SK-N-MC (cell line): ENCODE measurements around the gene FOXC1.

ENCODE experiments used
- EZH2 ChIP-seq: fragments of 200-600 bp; sonication (generic); IDR thresholded peaks from one replicate; pipeline ENCODE4 v1.6.1; 2017; ENCODE audit warnings: antibody characterized with exemption
- FOXP2 ChIP-seq: optimal IDR thresholded peaks from 2 replicates; pipeline ENCODE3; 2011; ENCODE audit warnings: mild to moderate bottlenecking, moderate library complexity; ENCODE audit not compliant: insufficient read depth; ENCODE audit errors: extremely low read length, control extremely low read depth
- POLR2AphosphoS5 ChIP-seq: IDR thresholded peaks from 2 replicates; pipeline ENCODE4 v1.6.1; 2012; ENCODE audit warnings: mild to moderate bottlenecking, low read depth, low read length, borderline replicate concordance

DNA sequence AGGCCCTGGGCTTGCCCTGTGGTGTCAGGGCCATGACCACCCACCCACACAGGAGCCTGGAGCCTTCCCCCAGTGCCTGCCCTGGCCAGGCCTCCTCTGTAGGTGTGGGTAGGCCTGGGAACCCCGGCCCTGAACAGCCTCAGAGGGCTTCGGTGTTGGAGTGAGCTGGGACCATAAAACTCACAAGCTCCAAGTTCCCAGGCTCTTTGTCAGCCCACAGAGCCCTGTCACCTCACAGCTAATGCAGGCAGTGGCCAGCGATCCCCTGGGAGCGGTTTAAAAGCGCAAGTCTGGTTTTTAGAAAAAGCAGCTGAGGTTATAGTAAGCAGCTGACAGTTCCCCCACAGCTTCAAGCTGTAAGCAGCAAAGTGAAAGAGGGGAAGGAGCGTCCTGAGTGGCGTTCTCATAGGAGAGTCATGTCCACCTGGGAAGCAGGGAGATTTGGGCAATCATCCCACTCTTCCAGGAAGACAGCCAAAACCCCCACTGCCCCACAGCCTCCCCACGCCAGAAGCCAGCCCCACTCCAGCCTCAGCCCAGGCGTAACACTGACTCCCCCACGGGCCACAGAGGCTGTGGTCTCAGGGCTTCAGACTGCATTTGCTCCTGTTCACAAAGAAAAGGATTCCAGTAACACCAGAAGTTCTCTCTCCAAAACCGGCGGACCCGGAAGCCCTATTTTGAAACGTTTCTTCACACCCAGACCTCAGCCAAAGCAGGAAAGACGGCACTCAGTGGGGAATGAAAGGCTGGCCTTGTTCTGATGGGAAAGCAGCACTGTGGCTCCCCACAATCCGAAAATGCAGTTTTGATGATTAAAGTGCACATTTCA is 34.3 kb upstream of the FOXC1 start:
- TF ChIP-seq POLR2AphosphoS5 (no peak), FOXP2 (no peak), EZH2 (no peak)
